ENCODE results near the gene RNU1-3.
A peak's percentile ranks its signal among the peaks of the same experiment; 100 is the strongest.
"Not testable (repeated sequence)": the region's sequence is repeated elsewhere in the genome, so short reads cannot be mapped to it uniquely, and the experiment has no call there.

RNU1-3 gene

DNA sequence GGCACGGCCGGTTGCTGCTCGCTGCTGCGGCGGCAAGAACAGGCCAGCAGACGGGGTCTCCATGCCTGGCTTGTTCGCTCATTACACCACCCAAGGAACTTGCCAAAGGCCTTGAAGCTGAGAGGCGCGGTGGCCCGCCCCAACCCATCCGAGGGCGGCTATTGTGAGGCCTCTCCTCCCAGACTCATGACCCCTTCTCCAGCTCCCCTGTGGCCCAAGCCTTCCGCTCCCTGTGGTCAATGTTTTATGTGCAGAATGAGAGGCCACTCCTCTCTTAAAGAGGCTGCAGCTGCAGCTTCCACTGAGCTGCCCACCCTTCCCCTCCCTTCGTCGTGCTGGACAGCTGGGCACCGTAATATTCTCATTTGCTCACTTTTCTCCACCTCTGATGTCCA, 27.6 kb upstream of the RNU1-3 start:
- not testable (repeated sequence) for DNase-seq

DNA sequence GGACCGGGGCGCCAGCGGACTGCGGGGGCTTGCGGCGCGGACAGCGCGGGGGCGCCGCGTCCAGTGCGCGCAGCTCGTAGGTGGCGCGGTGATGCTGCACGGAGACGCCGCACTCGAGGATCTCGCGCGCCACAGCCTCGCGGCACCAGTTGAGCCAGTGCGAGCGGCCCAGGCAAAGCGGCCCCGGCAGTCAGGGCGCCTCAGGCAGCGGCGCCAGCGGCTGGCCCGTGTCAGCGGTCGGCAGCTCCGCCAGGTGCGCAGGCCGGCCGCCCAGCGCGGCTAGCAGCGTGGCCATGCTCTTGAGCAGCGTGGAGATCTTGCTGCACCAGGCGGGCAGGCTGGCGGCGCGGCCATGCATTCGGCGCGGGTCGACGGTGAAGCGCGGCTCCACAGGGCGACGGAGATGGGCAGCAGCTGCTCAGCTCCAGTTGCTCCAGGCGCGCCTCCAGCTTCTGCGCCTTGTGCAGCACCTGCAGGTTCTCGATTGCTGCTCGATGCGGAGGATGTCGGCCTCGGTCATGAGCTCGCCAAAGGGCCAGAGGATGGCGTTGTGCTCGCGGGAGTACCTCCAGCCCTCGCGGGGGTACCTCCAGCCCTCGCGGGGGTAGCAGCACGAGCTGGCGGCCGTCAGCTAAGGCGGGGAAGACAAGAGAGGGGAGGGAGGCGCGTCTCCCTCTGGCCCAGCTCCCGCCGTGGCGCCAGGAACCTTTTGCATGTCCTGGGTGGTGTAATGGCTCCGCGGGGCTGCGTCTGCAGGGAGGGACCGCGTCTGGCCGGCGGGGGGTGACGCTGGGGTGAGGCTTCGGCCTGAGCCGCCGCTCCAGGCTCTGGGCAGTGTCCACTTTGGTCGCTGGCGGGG, 26.9 kb upstream of the RNU1-3 start:
- DNase-seq = not testable (repeated sequence)

DNA sequence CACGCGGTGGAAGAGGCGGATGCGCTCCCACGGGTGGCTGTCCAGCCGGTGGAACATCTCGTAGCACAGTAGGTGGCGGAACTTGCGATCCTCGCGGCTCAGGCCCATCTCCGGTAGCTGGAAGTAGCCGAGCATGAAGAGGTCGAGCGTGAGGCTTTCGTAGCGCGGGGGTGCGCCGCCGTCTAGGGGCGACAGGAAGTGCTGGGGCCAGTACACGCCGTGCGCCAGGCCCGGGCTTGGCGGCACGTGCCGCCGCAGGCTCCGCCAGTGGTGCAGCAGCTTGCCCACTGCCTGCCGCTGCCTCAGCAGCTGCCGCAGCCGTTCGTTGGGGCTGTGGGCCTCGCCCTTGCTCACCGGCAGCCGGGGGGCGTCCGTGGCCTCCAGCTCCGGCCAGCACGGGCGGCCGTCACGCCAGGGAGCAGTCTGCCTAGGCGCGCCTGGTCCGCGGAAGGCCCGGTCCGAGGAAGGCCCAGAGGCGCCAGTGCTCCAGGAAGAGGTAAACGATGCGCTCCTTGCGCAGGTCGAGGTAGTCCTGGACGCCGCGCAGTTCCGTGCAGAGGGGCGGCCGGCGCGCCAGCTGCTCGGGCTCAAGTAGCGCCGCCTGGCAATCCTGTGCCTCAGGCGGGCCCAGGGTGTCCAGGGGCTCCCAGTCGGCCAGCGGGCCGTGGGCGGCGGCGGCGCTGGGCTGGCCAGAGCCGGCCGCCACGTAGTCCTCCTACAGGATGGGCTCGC, 26.1 kb upstream of the RNU1-3 start:
- not testable (repeated sequence) for DNase-seq

DNA sequence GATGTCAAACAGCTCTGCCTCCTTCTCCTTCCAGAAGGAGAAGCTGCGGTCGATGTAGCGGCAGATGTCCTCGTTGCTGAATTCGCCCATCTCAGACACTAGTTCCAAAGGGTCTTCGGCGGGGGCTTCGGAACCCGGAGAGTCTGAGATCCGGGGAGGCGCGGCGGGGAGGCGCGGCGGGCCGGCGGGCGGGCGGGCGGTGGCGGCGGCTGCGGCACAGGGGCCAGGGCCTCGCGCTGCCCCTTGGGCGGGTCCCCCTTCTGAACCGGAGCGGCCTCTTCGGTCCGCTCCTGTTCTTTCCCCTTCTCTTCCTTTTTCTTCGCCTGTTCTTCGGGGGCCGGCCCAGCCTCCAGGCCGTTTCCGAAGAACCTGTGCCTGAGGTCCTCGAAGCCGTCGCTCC, 25.5 kb upstream of the RNU1-3 start:
- DNase-seq = not testable (repeated sequence)

GRCh38 chr1:16690971-16691682, 24.4 kb upstream of the RNU1-3 start:
- DNase-seq = not testable (repeated sequence)

DNA sequence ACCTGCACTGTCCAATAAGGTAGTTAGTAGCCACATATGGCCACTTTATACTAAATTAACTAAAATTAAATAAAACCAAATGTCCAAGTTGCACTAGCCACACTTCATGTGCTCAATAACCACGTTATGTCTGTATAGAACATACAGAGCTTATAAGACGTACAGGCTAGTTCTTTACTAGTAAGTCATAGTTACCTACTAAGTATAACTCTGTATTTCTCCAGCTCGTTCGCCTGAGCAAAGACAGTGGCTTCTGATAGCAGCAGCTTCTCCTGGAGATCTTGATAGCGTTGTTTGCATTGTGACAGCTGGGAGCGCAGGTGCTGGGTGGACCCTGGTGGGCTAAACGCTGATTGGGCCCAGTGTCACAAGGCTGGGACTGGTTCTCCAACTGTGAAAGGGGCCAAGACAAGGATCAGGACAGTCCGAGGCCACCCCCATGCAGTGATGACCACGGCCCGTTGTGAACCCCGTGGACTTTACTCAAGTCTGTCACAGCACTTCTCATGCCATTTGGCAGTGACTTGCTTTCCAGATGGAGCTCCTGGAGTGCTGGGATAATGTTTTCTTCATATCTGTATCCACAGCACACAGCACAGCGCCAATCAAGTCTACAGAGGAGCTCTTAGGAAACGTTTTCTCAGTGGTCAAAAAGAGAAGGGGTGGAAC, 20.5 kb upstream of the RNU1-3 start:
- DNase-seq = not testable (repeated sequence)

DNA sequence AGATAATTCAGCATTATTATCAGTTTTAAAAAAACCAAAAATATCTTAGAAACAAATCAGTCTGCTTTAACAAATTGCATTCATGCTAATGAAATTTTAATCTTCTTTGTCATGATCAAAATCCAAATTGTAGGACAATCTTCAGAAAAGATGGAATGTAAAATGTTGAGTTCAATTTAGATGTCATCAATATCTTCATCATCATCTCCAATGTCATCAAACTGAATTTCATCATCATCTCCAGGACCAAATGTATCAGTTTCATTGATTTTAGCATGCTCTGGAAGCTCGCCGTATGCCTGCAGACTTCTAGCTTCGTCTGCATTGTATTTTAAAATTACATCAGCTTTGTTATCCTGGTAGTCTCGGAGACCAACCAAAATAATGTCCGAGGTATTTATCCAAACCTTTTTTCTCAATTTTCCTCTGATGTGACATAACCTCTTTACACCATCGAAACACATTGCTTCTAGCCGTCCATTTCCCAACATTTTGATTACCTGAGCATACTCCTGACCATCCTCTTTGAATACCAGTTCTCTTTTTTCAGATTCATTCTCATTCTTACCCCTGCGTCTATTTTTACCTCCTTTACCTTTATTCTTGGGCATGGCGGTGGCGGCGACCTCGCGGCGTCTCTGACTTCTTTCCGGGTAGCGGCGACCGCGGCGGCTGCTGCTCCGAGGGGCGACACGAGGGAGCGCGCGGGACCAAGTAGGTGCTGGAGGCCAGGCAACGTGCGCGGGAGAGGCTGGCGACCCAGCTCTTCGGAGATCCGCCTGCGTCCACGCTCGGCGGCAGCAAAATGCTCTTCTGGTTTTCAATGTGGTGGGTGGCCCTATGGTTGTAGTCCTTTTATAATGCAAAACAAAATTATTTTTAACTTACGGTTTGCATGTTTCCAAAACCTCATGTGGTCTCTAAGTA, 19.0 kb upstream of the RNU1-3 start:
- DNase-seq = not testable (repeated sequence)

GRCh38 chr1:16684738-16685337, 18.1 kb upstream of the RNU1-3 start:
- not testable (repeated sequence) for DNase-seq

DNA sequence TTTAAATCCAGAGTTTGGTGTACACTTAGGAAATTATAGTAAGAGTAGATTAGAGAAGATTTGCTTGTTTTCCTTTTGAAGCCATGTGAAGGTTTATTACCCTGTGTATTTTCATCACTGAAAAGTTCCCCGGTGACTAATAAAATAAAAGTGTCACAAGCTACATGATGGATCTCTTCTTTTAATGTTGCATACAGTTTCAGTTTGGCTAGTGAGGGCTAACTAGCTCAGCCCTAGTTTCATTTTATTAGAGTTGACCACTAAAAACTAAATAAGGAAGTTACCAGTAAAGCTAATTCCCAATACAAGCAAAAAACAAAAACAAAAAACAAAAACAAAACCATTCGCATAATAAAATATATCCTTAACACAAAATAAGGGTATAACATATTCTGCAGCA, 17.4 kb upstream of the RNU1-3 start:
- DNase-seq = not testable (repeated sequence)

GRCh38 chr1:16682803-16683202, 16.1 kb upstream of the RNU1-3 start:
- not testable (repeated sequence) for DNase-seq

- DNase-seq = not testable (repeated sequence)
Observed at GRCh38 chr1:16680366-16680765, 13.6 kb upstream of the RNU1-3 start.

GRCh38 chr1:16677552-16678431, 11.0 kb upstream of the RNU1-3 start:
- peak in 3 of 56 donors; percentile 10 to 59 (median 15) for DNase-seq

DNA sequence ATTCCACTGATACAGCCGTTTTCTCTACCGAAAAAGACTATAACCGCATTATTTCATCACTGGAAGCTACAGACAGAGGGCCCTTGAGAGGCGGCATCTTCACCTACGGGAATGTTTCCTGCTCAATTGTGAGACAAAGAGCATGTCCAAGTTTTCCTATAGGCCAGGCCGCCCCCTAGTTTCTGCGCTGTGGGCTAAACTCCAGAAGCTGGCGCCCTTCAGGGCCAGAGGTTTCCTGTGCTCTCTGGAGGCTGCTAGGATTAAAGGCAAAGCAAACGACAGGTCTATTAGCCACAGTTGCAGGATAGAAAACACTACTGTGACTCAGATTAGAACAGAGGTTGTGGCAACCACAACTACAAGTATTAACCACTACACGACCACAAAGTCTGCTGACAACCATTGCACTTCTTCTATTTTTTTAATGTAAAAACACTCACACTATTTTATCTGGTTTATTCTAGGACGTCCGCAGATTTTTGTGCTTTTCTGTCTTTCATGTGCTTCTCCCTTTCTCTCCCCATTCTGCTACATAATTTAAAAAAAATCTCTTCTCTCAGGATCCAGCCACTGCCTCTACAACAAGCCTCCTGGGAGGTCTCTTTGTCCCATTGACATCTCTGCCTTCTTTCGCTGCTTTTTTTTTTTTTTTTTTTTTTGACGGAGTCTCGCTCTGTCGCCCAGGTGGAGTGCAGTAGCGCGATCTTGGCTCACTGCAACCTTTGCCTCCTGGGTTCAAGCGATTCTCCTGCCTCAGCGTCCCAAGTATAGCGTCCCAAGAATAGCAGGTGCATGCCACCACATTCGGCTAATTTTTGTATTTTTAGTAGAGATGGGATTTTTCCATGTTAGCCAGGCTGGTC, 10.1 kb upstream of the RNU1-3 start:
- not testable (repeated sequence) for DNase-seq

DNA sequence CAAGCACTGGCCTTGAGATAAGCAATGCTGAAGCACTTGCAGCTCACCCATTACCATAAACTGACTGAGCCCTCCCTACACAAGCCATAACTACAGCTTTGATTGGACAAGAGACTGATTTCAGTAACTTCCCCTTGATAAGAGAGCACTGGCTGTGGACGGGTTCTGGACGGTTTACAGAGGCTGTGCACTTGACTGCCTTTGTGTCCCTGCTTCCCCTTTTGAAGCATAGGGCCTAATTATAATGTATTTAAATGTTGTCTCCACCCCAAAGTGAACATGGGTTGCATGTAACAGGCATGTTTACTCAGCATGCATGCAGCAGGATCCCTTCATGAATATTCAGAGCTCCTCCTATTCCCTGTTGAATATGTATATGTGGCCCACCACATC, 8.4 kb upstream of the RNU1-3 start:
- not testable (repeated sequence) for DNase-seq

DNA sequence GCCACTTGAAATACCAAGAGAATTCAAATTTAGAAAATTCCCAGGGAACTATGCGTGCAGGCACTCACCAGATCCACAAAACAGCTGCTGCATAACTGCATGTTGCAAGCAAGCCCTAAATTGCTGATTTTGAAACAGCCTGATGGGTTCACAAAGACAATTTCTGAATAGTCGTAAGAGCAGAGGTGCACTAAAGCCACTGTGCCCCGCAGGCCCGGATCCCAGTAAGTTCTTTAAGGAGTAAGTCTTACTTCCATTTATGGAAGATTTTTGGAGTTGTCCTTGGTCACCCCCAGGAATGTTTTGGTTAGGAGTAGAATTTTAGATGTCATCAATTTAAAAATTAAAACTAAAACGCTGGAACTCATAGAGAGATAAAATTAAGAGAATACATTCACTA, 7.2 kb upstream of the RNU1-3 start:
- DNase-seq = not testable (repeated sequence)

DNA sequence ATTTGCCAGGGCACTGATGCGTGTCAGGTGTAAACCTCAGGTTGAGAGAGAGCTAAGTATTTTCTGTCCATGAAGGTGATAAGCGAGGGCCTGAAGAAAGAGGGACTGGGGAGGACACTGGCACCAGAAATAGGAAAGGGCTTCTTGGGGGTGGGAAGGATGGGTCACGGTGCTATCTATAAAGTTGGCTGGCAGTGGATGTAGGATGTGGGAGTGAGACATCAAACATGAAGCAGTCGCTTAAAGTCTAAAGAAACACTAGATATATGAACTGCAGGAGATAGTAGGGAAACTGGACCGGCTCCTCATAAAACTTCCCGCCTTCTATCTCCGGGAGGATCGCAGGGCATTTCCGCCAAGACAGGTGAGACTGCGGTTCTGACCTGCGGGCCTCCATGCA, 912 bp downstream of the RNU1-3 start:
- DNase-seq = not testable (repeated sequence)

DNA sequence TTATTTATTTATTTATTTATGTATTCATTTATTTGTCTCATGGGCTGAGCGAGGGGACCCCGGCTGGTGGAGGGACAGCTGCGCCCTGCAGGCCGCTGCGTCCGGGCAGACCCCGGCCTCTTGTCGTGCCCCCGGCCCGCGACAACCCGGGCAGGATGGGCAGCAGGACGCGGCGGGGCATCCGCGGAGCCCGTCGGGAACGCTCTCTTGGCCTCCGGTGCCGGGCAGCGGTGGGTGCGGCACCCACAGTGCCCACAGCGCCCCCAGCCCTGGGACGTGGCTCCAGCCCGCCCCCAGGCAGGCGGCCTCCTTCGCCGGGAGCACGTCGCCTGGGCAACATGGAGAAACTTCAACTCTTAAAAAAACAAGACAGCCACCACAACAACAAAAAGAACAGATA, 8.5 kb downstream of the RNU1-3 start:
- not testable (repeated sequence) for DNase-seq
